IMR-90 (cell line): ENCODE measurements around the gene LCE5A. TPM values are rescaled to one million over a fixed set of nuclear protein-coding genes. Genes with fewer than 3 reads are reported as not detected.

Source experiments
- ATAC-seq: fragments of 200-7000 bp; cut with Tn5 transposase; 2 replicates; pipeline ENCODE4 v1.9.1; 2020; ENCODE audit warnings: low read depth, mild to moderate bottlenecking, moderate library complexity
- BruUV-seq: library from RNA; stranded (reverse); fragments of 400-500 nt; replicated peaks from 2 replicates; lab custom pipeline; 2021; lab: Mats Ljungman, UMichigan
- CTCF ChIA-PET: fragments of 300-600 bp; formaldehyde crosslinking; extraction: SDS; loops from one replicate; lab custom pipeline; 2021; ENCODE audit warnings: antibody characterized with exemption; lab: Yijun Ruan, JAX
- POLR2A ChIA-PET: fragments of 300-600 bp; sonication (Branson Sonifier 250); formaldehyde crosslinking; loops from one replicate; lab custom pipeline; 2022; ENCODE audit warnings: antibody characterized with exemption; ENCODE audit not compliant: unreplicated experiment; lab: Charles Lee
- DNase-seq: peaks from one replicate; pipeline ENCODE4 v3.0.0; 2013
- H2AFZ ChIP-seq: replicated peaks from 2 replicates; pipeline ENCODE3; 2013; ENCODE audit warnings: low read length, mild to moderate bottlenecking; ENCODE audit not compliant: poor library complexity
- H2AK5ac ChIP-seq: 2 replicates; pipeline ENCODE4 v1.6.1; 2013; ENCODE audit warnings: low read depth, low read length, inconsistent platforms
- H2AK9ac ChIP-seq: replicated peaks from 2 replicates; pipeline ENCODE3; 2013; ENCODE audit warnings: mild to moderate bottlenecking, low read depth, low read length, moderate library complexity; ENCODE audit not compliant: poor library complexity
- H2BK120ac ChIP-seq: 2 replicates; pipeline ENCODE4 v1.6.1; 2013; ENCODE audit warnings: low read depth, low read length, inconsistent platforms
- H2BK15ac ChIP-seq: 3 replicates; pipeline ENCODE4 v1.6.1; 2013; ENCODE audit warnings: low read depth, low read length, inconsistent platforms
- H2BK20ac ChIP-seq: 2 replicates; pipeline ENCODE4 v1.6.1; 2013; ENCODE audit warnings: low read depth, mild to moderate bottlenecking, inconsistent platforms, low read length, moderate library complexity
- H2BK5ac ChIP-seq: 2 replicates; pipeline ENCODE4 v1.6.1; 2013; ENCODE audit warnings: mild to moderate bottlenecking, low read depth, low read length, inconsistent platforms; ENCODE audit not compliant: poor library complexity, severe bottlenecking
- H3K14ac ChIP-seq: replicated peaks from 2 replicates; pipeline ENCODE4 v1.6.1; 2013; ENCODE audit warnings: low read depth, low read length, inconsistent platforms
- H3K18ac ChIP-seq: 2 replicates; pipeline ENCODE4 v1.6.1; 2013; ENCODE audit warnings: low read depth, low read length, control low read depth
- H3K23ac ChIP-seq: 2 replicates; pipeline ENCODE4 v1.6.1; 2013; ENCODE audit warnings: low read depth, low read length, inconsistent platforms
- H3K27ac ChIP-seq: 2 replicates; pipeline ENCODE4 v1.5.1; 2013; ENCODE audit warnings: mild to moderate bottlenecking, control low read depth, low read length; ENCODE audit not compliant: insufficient read depth
- H3K27me3 ChIP-seq: 2 replicates; pipeline ENCODE4 v1.6.1; 2013; ENCODE audit warnings: low read length; ENCODE audit not compliant: control insufficient read depth, insufficient read depth
- H3K36me3 ChIP-seq: 2 replicates; pipeline ENCODE4 v1.6.1; 2013; ENCODE audit warnings: low read length, mixed read lengths; ENCODE audit not compliant: control insufficient read depth, insufficient read depth
- H3K4ac ChIP-seq: 2 replicates; pipeline ENCODE4 v1.6.1; 2013; ENCODE audit warnings: low read depth, low read length, inconsistent platforms
- H3K4me1 ChIP-seq: 2 replicates; pipeline ENCODE4 v1.6.1; 2013; ENCODE audit warnings: low read length, mixed read lengths; ENCODE audit not compliant: control insufficient read depth, insufficient read depth
- H3K4me2 ChIP-seq: 2 replicates; pipeline ENCODE4 v1.6.1; 2013; ENCODE audit warnings: low read depth, mild to moderate bottlenecking, control low read depth, low read length, moderate library complexity
- H3K4me3 ChIP-seq: 2 replicates; pipeline ENCODE4 v1.5.1; 2013; ENCODE audit warnings: low read depth, mild to moderate bottlenecking, control low read depth, low read length, moderate library complexity; ENCODE audit not compliant: insufficient read depth
- H3K56ac ChIP-seq: 2 replicates; pipeline ENCODE4 v1.6.1; 2013; ENCODE audit warnings: low read length, inconsistent platforms; ENCODE audit not compliant: insufficient read depth; ENCODE audit errors: extremely low read depth
- H3K79me1 ChIP-seq, 2 experiments: 2 replicates each; pipeline ENCODE4 v1.6.1; 2013; ENCODE audit warnings: low read length in 2 of 2, inconsistent platforms in 1 of 2, low read depth in 1 of 2
- H3K9ac ChIP-seq: 2 replicates; pipeline ENCODE4 v1.6.1; 2013; ENCODE audit warnings: low read depth, low read length, control low read depth
- H3K9me1 ChIP-seq: 2 replicates; pipeline ENCODE4 v1.6.1; 2013; ENCODE audit warnings: low read length, inconsistent platforms; ENCODE audit not compliant: insufficient read depth
- H3K9me3 ChIP-seq: 2 replicates; pipeline ENCODE4 v1.6.1; 2013; ENCODE audit warnings: low read length; ENCODE audit not compliant: control insufficient read depth, insufficient read depth
- H4K20me1 ChIP-seq: 2 replicates; pipeline ENCODE4 v1.6.1; 2013; ENCODE audit warnings: low read length, inconsistent platforms; ENCODE audit not compliant: insufficient read depth
- H4K5ac ChIP-seq: 2 replicates; pipeline ENCODE4 v1.6.1; 2013; ENCODE audit warnings: mild to moderate bottlenecking, low read depth, low read length, control low read depth
- H4K8ac ChIP-seq, 2 experiments: 2 replicates each; pipeline ENCODE4 v1.6.1; 2013; ENCODE audit warnings: low read depth in 2 of 2, low read length in 2 of 2, control low read depth in 1 of 2, inconsistent platforms in 1 of 2
- H4K91ac ChIP-seq: 2 replicates; pipeline ENCODE4 v1.6.1; 2013; ENCODE audit warnings: low read depth, low read length, inconsistent platforms; ENCODE audit not compliant: insufficient read depth
- BHLHE40 ChIP-seq: fragments of 150-350 bp; IDR thresholded peaks from 2 replicates; pipeline ENCODE4 v1.6.1; 2016; ENCODE audit warnings: mild to moderate bottlenecking, low read depth, low read length
- CEBPB ChIP-seq: IDR thresholded peaks from 2 replicates; pipeline ENCODE4 v1.6.1; 2012; ENCODE audit warnings: low read depth, low read length, improper control_type of control experiment
- CHD1 ChIP-seq: IDR thresholded peaks from 2 replicates; pipeline ENCODE4 v1.6.1; 2012; ENCODE audit warnings: low read depth, low read length, improper control_type of control experiment
- FOS ChIP-seq: fragments of 150-350 bp; IDR thresholded peaks from 2 replicates; pipeline ENCODE4 v1.6.1; 2016; ENCODE audit warnings: low read depth, low read length
- MAZ ChIP-seq: IDR thresholded peaks from 2 replicates; pipeline ENCODE4 v1.6.1; 2012; ENCODE audit warnings: low read depth, mild to moderate bottlenecking, low read length, improper control_type of control experiment, moderate library complexity, borderline replicate concordance
- MXI1 ChIP-seq: IDR thresholded peaks from 2 replicates; pipeline ENCODE4 v1.6.1; 2012; ENCODE audit warnings: low read depth, mild to moderate bottlenecking, low read length, moderate library complexity, borderline replicate concordance
- NFE2L2 ChIP-seq: fragments of 150-350 bp; IDR thresholded peaks from 2 replicates; pipeline ENCODE4 v1.6.1; 2016; ENCODE audit warnings: low read depth, mild to moderate bottlenecking, low read length
- POLR2A ChIP-seq: IDR thresholded peaks from 2 replicates; pipeline ENCODE4 v1.6.1; 2012; ENCODE audit warnings: mild to moderate bottlenecking, low read depth, low read length
- RAD21 ChIP-seq: IDR thresholded peaks from 2 replicates; pipeline ENCODE4 v1.6.1; 2012; ENCODE audit warnings: low read length, improper control_type of control experiment
- RCOR1 ChIP-seq: IDR thresholded peaks from 2 replicates; pipeline ENCODE4 v1.6.1; 2012; ENCODE audit warnings: mild to moderate bottlenecking, low read length, improper control_type of control experiment; ENCODE audit not compliant: insufficient replicate concordance
- RFX5 ChIP-seq: IDR thresholded peaks from 2 replicates; pipeline ENCODE4 v1.8.0; 2012; ENCODE audit warnings: low read depth, mild to moderate bottlenecking, low read length, moderate library complexity
- SMC3 ChIP-seq: fragments of 150-350 bp; IDR thresholded peaks from 2 replicates; pipeline ENCODE4 v1.6.1; 2016; ENCODE audit warnings: low read depth, mild to moderate bottlenecking, antibody characterized with exemption, low read length, moderate library complexity
- WGBS, 2 experiments: methylation state at CpG; one replicate each; pipeline versions ENCODE4 v1.1.5 to v1.1.7; 2013; ENCODE audit warnings: missing lambda C conversion rate in 2 of 2; ENCODE audit not compliant: insufficient read length in 1 of 2; ENCODE audit errors: extremely low coverage in 2 of 2; 5-methylcytosine and 5-hydroxymethylcytosine counted together
- dilution Hi-C: fragments of 300-500 bp; cut with HindIII; formaldehyde crosslinking; loops from one replicate; pipeline ENCODE4 v1.14.3; 2018; ENCODE audit warnings: low sequenced_read_pairs; ENCODE audit not compliant: unreplicated experiment
- in situ Hi-C: fragments of 300-500 bp; cut with MboI; formaldehyde crosslinking; loops from 3 replicates; pipeline ENCODE4 v1.14.3; 2019; ENCODE audit warnings: low sequenced_read_pairs, inconsistent platforms, mixed read lengths
- intact Hi-C: fragments of 100-400 bp; cut with micrococcal nuclease; formaldehyde crosslinking; loops from 2 replicates; pipeline ENCODE4 v1.10.0; 2022
- polyA plus RNA-seq, 3 experiments: library from polyadenylated mRNA; depleted of rRNA; stranded (reverse); fragments of >200 nt; gene quantifications; 2 replicates each; pipeline ENCODE4 v1.2.3, GENCODE V29; 2012; ENCODE audit warnings: low replicate concordance in 1 of 3
- total RNA-seq: library from RNA; depleted of rRNA; stranded (reverse); fragments of >200 nt; gene quantifications from 2 replicates; pipeline ENCODE4 v1.2.3, GENCODE V29; 2012
- TF ChIP-seq, protein P1 (sequence below): conservative IDR thresholded peaks from 2 replicates; pipeline ENCODE4 v1.5.1; 2012; ENCODE audit warnings: mild to moderate bottlenecking, low read depth, low read length, improper control_type of control experiment
- TF ChIP-seq, protein P2 (sequence below): fragments of 150-350 bp; IDR thresholded peaks from 2 replicates; pipeline ENCODE4 v1.6.1; 2016; ENCODE audit warnings: low read depth, mild to moderate bottlenecking, low read length, moderate library complexity, borderline replicate concordance

LCE5A gene
- total and polyA plus RNA-seq, 2 of the 4 experiments (the other 2 are of a cell fraction) = not detected

DNA sequence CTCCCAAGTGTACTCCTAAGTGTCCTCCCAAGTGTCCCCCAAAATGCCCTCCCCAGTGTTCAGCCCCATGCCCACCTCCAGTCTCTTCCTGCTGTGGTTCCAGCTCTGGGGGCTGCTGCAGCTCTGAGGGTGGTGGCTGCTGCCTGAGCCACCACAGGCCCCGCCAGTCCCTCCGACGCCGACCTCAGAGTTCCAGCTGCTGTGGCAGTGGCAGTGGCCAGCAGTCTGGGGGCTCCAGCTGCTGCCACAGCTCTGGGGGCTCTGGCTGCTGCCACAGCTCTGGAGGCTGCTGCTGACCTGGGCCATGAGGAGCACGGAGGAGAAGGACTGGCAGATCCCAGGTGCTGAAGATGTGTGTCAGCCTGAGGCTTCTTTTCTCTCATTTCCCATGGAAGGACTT, 993 bp downstream of the LCE5A start:
- Histone ChIP-seq H2BK5ac (no peak overlapping the region), H3K56ac (no peak overlapping the region), H2AK5ac (no peak overlapping the region), H3K23ac (no peak overlapping the region), H4K20me1 (no peaks in the 10 kb centered on the region), H3K9ac (no peak overlapping the region), H3K4me3 (no peak overlapping the region), H3K18ac (no peak overlapping the region), H3K79me1 (no peaks in the 10 kb centered on the region), H3K27me3 (peaks cover 15% of the 10 kb centered on the region), H2BK15ac (no peak overlapping the region), H2BK20ac (no peak overlapping the region), H3K9me1 (no peaks in the 10 kb centered on the region), H2AK9ac (no peak overlapping the region), H3K14ac (no peak overlapping the region), H3K4me2 (no peak overlapping the region), H2AFZ (no peak overlapping the region), H4K91ac (no peak overlapping the region), H3K4me1 (no peaks in the 10 kb centered on the region), H3K27ac (no peak overlapping the region), H2BK120ac (no peak overlapping the region), H4K8ac (no peak overlapping the region), H3K9me3 (no peaks in the 10 kb centered on the region), H3K36me3 (no peaks in the 10 kb centered on the region), H3K4ac (no peak overlapping the region), H4K5ac (no peak overlapping the region)
- no peak for DNase-seq
- POLR2A ChIA-PET = no interaction called here
- dilution Hi-C loops (no loop called here), intact Hi-C loops (no loop called here), in situ Hi-C loops (no loop called here)
- BruUV-seq = no TSS peak
- TF ChIP-seq MXI1 (no peak), CEBPB (no peak), NFE2L2 (no peak), MAZ (no peak), SMC3 (no peak), BHLHE40 (no peak), RCOR1 (no peak), FOS (no peak), RAD21 (no peak), CHD1 (no peak), POLR2A (no peak), RFX5 (no peak)
- TF ChIP-seq, protein P1, sequence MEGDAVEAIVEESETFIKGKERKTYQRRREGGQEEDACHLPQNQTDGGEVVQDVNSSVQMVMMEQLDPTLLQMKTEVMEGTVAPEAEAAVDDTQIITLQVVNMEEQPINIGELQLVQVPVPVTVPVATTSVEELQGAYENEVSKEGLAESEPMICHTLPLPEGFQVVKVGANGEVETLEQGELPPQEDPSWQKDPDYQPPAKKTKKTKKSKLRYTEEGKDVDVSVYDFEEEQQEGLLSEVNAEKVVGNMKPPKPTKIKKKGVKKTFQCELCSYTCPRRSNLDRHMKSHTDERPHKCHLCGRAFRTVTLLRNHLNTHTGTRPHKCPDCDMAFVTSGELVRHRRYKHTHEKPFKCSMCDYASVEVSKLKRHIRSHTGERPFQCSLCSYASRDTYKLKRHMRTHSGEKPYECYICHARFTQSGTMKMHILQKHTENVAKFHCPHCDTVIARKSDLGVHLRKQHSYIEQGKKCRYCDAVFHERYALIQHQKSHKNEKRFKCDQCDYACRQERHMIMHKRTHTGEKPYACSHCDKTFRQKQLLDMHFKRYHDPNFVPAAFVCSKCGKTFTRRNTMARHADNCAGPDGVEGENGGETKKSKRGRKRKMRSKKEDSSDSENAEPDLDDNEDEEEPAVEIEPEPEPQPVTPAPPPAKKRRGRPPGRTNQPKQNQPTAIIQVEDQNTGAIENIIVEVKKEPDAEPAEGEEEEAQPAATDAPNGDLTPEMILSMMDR = no peak
- TF ChIP-seq, protein P2, sequence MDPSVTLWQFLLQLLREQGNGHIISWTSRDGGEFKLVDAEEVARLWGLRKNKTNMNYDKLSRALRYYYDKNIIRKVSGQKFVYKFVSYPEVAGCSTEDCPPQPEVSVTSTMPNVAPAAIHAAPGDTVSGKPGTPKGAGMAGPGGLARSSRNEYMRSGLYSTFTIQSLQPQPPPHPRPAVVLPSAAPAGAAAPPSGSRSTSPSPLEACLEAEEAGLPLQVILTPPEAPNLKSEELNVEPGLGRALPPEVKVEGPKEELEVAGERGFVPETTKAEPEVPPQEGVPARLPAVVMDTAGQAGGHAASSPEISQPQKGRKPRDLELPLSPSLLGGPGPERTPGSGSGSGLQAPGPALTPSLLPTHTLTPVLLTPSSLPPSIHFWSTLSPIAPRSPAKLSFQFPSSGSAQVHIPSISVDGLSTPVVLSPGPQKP = no peak
- CTCF ChIA-PET = no interaction called here
- WGBS, 2 experiments = 80% methylated on average over 4 of the region's 5 CpGs; no CpG with 5 or more reads in 1 of the 2 experiments
- no peak for ATAC-seq
